Stimulated activated CD8-positive, alpha-beta memory T cell treated with anti-CD3 and anti-CD28 coated beads, Interleukin-4, amount 100 ng/mL, for 4 hours (primary cell): Measurements from ENCODE around the gene CHKA.

ENCODE experiments used
- DNase-seq, 2 donors: peaks; one replicate each; pipeline ENCODE4 v3.0.0-alpha.2; 2020; ENCODE audit warnings: low read depth in 2 of 2, low spot score in 1 of 2

The CHKA gene

GRCh38 chr11:68015467-68015866, 105.7 kb downstream of the CHKA start:
- DNase-seq = no peak

- DNase-seq = no peak
Measured at GRCh38 chr11:68014947-68015447, 106.2 kb downstream of the CHKA start.

DNA sequence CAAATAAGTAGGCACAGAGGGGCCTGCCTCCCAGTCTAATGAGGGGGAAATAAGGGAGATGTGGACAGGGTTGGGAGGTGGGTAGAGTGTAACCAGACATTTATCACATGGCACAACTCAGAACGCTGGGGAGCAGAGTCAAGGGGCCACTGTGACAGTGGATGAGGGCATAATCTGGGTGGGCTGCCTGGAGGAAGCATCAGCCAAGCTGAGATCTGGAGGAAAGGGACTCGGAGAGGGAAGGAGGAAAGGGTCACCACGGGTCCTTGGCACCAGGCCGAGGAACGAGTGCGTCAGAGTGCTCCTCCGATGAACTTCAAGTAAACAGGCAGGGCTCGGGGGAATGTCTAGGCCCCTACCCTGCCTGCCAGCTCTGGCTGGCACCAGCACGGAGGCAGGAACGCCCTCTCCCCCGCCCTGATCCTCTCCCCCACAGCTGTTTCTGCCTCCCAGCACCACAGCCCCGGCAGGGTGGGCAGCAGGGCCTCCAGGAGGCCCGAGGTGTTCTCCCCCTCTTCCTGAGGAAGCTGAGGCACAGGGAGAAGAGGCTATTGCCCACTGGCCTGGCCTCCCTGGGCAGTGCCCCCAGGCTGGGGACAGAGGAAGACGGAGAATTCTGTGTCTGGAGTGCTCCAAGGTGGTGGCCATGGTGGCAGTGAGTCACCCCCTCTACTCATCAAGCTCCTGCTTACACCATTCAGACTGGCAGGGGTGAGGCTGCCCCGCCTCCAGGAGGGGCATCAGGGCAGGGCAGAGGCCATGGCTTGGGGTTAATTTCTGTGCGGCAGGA, 106.8 kb downstream of the CHKA start:
- no peak for DNase-seq

- DNase-seq = no peak
Measured at GRCh38 chr11:68013611-68014156, 107.5 kb downstream of the CHKA start.

- DNase-seq = no peak
Measured at GRCh38 chr11:68012843-68013610, 108.2 kb downstream of the CHKA start.

- DNase-seq = no peak
Measured at GRCh38 chr11:68012044-68012842, 108.9 kb downstream of the CHKA start.

DNA sequence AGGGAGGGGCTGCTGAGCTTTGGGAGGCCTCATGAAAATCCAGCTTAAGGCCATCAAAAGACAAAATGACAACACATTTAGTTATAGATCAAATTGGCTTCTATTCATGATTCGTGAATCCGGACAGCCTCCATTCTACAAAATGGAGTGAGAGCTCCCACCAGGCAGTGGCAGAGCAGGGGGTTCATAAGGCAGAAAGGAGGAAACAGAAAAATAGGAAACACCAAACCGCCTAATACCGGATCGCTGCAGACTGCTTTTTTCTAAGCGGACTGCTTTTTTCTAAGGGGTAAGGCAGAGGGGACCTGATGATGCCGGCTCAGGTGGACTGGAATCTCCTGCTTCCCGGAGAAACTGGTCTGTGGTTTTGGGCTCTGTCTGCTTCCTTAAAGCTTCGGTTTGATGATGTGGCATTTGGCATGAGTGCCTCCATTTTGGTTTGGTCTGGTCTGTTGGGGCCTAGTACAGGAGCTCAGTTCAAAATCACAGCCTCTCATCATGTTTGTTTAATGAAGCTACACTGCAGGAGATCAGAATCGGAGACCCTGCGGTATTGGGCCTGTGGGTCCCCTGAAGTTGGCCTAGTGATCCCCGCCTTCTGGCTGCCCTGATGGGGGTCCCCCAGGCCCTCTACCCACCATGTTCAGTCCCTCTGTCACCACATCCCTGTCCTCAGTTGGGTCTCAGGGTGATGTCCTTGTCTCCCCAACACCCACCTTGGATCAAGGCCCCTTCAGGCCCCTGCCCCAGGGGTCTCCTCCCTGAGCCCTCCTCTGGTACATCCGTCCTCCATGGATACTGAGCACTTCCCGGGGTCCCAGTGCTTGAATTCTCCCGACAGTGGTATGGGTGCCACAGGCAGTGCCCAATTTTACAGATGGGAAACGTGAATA, 109.9 kb downstream of the CHKA start:
- no peak for DNase-seq

DNA sequence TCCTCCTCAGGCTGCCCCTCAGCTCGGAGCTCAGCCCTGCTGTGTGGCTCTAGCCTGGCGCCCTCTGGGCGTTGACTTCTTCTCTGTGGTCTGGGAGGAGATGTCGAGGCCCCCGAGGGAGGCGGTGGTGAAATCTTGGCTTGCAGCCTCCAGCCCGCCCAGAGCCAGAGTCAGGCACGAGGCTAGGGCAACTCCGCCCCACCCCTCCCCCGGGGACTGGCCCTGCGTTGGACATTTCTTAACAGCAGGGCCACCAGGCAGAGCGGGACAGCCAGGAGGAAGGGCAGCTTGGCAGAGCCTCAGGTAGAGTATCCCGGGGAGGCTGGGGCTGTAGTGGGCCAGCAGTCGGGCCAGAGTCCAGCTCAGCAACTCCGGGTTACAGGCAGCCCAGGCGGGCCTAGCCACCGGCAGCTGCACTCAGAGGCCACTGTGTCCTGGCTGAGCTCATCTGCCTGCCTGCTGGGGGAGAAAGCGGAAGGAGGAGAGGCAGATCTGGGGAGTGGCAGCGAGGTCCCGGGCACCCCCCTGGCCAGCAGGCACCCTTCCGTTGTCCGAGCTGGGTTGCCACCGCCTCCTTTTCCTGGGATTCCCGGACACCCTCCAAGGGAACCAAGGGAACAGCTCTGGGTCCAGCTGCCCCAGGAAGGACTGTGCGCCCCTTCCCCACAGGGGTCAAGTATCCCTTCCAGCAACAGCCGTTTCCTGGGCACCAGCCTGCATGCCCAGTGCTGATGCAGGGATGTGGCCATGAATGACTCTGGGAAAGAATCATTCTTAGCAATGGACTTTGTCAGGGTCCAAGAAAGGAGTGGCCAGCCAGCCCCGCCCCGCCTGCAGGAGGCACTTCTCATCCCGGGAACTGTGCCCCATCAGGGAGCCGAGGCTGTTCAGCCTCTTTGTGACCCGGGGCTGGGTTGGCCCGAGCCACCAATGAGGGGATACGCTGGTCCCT, 110.8 kb downstream of the CHKA start, which contains the start of gene ALDH3B1:
ALDH3B1 (plus strand) TSS at position 238 of the 952 bp plus-strand sequence. CDS start 4,971 bp downstream, outside the sequence.
- DNase-seq = no peak

GRCh38 chr11:68009391-68010089, 111.6 kb downstream of the CHKA start:
- no peak for DNase-seq

DNA sequence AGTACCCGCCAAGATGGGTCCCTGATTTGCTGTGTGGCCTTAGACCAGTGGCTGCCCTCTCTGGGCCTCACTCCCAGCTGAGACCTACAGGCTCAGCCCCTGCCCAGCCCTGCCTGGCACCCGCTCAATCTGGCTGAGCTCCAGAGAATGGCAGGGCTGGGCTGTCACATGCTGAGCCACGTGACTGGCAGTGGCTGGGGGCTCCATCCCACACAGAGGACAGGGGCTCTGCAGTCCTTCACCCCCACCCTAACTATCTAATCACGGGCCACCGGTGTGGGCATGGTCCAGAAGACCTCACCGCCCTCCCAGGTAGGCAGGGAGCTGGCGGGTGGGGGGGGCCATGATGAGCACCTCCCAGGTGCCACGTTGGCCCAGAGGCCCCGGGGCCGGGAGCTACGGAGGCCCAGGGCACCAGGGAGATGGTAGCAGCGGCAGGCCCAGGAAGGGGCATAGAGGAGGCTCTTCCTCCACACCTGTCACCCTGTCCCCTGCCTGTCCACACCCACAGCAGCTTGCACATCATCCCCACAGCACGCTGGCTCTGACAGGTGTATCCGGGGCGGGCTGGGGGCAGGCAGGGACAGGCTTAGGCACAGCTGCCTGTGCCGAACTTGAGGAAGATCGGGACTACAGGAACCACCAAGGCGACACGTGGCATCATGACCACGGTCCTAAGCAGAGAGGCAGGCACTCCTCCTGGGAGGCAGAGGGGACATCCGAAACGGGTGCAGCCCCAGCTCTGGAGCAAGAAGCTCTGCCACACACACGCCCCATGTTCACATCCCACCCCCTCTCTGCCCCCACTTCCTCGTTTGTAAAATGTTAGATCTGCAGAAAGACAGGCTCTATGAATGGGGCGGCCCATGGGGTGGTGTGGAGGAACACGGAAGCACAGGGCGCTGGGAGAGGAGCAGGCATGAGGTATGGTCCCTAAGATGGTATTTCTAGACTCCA, 112.5 kb downstream of the CHKA start:
- DNase-seq = no peak

DNA sequence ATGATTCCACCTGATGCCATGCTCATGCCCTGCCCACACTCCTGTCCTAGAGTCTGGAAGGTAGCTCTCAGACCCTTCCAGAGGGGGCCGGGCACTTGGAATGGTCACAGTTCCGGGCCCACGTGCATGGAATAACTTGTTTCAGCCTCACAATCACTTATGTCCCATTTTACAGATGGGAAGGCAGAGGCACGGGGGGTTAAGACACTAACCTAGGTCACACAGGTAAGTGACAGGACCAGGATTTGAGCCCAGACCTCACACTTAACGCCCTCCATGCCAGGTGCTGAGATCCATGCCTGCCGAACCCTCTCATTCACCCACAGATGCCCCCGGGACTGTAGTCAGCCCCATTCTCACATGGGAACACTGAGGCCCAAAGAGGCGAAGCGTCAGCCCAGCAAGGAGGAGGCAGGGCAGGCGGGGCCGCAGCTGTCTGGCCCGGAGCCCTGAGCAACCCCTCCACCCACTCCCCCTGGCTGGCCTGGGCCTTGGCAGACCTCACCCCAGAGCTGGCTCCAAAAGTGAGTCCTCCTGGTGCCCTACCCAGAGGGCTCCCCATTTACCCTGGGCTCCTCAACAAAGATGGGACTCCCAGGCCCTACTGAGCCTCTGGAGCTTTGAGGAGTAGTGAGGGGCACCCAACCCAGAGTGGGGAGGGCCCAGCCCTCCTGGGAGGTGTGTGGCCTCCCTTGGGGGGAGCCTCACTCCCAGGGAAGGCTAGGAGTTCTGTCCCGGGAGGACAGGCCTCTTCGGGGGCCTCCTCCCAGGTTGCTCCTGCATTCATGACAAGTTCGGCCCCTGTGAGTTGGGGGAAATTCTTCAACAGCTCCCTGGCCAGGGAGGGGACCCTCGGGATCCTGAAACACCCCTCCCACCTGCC, 113.4 kb downstream of the CHKA start:
- no peak for DNase-seq

- no peak for DNase-seq
Measured at GRCh38 chr11:68006606-68007166, 114.5 kb downstream of the CHKA start.

- DNase-seq = no peak
Measured at GRCh38 chr11:68004551-68005335, 116.4 kb downstream of the CHKA start.

GRCh38 chr11:68003846-68004550, 117.2 kb downstream of the CHKA start, which contains the start of gene UNC93B1:
Gene UNC93B1 (minus strand): TSS chr11:68004097. CDS start chr11:68004043, 54 bp downstream.
- DNase-seq = peak; percentile 31 to 61
